Activated T-helper 1 cell treated with anti-CD3 and anti-CD28 coated beads, Interleukin-2, amount 50 U/mL, for 16 hours (primary cell): ENCODE data around the gene PLXNB1.
A peak's percentile ranks its signal among the peaks of the same experiment; 100 is the strongest.
"Not testable (repeated sequence)": the region's sequence is repeated elsewhere in the genome, so short reads cannot be mapped to it uniquely, and the experiment has no call there.

Experiments used
- DNase-seq, 2 donors: peaks; one replicate each; pipeline ENCODE4 v3.0.0-alpha.2; 2020; ENCODE audit warnings: low read depth in 1 of 2, low spot score in 1 of 2

Gene PLXNB1, protein sequence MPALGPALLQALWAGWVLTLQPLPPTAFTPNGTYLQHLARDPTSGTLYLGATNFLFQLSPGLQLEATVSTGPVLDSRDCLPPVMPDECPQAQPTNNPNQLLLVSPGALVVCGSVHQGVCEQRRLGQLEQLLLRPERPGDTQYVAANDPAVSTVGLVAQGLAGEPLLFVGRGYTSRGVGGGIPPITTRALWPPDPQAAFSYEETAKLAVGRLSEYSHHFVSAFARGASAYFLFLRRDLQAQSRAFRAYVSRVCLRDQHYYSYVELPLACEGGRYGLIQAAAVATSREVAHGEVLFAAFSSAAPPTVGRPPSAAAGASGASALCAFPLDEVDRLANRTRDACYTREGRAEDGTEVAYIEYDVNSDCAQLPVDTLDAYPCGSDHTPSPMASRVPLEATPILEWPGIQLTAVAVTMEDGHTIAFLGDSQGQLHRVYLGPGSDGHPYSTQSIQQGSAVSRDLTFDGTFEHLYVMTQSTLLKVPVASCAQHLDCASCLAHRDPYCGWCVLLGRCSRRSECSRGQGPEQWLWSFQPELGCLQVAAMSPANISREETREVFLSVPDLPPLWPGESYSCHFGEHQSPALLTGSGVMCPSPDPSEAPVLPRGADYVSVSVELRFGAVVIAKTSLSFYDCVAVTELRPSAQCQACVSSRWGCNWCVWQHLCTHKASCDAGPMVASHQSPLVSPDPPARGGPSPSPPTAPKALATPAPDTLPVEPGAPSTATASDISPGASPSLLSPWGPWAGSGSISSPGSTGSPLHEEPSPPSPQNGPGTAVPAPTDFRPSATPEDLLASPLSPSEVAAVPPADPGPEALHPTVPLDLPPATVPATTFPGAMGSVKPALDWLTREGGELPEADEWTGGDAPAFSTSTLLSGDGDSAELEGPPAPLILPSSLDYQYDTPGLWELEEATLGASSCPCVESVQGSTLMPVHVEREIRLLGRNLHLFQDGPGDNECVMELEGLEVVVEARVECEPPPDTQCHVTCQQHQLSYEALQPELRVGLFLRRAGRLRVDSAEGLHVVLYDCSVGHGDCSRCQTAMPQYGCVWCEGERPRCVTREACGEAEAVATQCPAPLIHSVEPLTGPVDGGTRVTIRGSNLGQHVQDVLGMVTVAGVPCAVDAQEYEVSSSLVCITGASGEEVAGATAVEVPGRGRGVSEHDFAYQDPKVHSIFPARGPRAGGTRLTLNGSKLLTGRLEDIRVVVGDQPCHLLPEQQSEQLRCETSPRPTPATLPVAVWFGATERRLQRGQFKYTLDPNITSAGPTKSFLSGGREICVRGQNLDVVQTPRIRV (N-terminal part only)

DNA sequence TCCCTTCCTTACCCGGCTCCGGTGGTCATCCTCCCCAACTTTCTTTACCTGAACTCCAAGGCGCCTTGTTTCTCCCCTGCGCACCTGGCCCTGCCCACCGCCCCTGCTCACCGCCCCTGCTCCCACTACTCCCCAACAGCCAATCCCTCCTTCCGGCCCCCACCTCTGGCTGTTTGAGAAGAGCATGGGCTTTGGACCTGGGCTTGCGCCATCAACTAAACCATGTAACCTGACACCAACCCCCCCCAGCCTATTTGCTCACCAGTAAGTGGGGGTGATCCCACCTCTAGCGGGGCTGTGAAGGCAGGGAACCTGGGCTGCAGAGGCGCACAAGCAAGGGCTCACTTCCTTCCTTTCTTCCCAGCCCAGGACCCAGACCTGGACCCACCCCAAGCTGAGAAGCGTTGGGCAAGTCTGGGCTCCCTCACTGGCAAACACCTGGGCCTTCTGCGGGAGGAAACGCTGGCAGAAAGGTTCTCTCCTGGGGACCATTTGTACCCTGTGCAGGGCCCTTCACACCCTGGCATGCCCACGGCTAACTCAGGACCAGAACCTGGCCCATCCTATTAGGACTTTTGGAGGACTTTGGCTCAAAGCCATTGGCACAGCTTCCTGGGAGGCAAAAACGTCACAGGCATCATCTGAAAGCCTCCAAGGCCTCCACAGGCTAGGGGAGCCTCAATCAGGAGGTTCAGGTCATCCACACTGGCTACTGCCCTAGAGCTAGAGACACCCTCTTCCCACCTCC is at the start of gene PLXNB1:
PLXNB1 (minus strand) TSS at position 127 of the 748 bp plus-strand sequence. CDS start 5,475 bp downstream, outside the sequence.
- DNase-seq, result no peak

DNA sequence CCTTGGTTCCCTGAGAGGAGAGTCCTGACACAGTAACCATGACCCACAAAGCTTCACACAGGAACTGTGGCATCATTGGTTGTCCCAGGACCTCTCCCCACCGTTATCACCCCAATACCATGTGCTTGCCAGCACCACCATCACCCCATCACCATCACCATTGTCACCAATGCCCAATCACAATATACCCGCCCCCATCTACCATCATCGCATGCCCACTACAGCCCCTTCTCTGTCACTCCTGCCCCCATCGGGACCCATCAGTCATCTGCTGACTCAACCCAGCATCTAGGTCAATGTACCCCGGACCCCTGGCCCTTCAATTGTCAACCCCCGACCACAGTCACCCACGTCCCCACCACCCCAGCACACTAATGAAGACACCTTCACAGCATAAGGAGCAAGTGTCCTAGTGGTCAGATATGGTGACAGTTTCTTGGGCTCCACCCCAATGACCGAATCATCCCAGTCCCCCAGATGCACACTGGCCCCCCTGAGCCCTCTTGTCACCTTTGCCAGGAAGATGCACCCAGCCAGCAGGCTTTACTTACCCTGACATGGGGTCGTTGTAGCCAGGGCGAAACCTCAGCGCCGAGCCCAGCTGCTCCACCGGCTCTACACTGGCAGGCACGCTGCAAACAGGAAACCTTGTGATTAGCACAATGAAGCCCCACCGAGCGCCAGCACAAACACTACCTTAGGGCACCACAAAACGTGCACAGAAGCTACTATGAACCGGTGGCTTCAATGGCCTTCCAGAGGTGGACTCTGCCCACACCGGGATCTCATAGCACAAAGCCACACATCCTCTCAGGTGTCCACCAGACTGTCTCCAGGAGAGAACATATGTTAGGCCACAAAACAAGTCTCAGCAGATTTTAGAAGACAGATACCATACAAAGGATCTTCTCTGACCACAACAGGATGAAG is 49.0 kb upstream of the PLXNB1 start:
- peak in 1 of 2 donors; percentile 40 for DNase-seq

DNA sequence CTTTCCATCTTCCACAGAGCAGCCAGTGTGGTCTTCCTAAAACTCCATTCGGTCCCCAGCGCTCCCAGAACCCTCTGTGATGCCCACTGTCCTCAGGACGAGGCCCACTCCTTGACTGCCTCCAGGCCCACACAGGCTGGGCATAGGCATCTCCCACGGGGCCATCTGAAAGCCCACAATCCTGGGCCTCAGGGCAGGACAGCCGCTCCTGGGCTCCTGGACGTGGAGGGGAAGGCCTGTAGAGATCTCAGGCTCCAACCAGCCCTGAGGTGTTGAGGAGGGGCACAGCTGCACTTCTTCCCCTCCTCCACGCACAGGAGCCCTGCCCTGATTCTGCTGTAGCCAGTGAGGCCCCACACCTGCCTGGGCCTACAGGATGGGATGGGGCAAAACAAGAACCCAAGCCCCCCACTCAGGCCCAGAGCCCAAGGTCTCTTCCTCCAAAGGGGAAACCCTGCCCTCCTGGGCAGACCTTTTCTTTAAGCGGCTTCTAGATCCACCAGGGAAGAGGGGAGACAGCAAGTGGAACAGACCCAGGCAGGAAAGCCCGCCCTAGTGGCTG is 48.2 kb upstream of the PLXNB1 start:
- no peak for DNase-seq

DNA sequence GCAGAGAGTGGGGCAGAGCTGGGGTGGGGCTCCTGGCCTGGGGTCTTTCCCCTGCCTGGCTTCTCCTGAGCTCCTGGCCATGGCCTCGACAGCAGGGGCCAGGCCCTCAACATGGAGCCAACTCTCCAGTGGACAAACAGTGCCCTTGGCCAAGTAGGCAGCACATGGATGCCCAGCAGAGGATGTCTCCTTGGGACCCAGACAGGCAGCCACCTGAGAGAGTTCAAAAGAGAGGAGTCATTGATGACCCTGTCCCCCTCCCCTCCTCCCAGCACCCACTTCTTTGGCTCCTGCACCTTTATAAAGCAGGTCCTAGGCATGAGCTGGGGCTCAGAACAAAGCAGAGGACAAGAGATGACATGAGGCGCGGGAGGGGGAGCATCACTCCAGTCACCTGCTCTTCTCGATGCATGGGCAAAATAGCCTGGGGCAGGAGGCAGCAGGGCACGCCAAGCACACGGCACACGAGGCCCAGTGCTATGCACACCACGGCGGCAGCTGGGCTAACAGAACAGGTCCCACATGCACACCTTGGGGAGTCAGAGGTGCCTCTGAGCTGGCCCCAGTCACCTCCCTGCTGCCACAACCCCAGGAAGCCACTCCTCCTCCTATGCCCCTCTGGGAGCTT is 46.7 kb upstream of the PLXNB1 start:
- no peak for DNase-seq

DNA sequence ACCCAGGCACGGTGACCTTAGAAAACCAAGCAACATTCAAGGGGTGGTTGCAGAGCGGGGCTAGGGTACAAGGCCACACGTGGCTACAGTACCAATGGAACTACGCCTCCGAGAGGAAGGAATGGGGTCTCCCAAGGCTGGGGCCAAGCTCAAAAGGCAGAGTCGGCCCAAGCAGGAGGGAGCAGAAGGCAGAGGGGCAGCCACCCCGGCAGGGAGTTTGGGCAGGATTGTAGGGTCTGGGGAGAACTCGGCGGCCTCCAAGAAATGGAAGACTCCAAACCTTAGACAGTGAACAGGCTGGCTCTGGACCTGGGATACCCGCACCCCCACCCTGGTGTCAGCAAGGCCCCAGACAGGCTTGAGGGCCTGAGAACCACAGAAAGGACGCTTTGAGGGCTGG is 45.3 kb upstream of the PLXNB1 start:
- DNase-seq, result no peak

DNA sequence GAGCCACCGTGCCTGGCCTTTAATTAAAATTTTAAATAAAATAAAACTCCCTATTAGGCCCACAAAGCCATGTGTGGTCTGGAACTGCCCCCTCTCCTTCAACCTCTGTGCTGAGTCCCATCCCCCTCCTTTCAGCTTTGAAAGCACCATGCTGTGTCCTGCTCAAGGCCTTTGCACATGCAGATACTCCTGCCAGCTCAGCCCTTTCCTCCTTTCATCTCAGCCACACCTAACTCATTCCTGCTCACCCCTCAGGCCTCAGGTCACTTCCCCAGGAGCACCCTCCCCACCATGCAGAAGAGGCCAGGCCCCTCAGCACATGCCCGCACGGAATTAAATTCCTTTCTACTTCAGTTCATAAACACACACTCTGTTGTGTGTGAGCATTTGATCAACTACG is 44.7 kb upstream of the PLXNB1 start:
- no peak for DNase-seq

DNA sequence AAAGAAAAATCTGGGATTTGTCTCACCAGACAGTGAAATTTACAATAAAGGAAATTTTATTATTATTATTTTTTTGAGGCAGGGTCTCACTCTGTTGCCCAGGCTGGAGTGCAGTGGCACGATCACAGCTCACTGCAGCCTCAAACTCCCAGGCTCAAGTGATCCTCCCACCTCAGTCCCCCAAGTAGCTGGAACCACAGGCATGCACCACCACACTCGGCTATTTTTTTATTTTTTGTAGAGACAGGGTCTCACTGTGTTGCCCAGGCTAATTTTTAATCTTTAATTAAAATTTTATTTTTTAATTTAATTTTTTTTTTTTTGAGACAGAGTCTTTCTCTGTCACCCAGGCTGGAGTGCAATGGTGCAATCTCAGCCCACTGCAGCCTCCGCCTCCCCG is 44.1 kb upstream of the PLXNB1 start:
- not testable (repeated sequence) for DNase-seq

DNA sequence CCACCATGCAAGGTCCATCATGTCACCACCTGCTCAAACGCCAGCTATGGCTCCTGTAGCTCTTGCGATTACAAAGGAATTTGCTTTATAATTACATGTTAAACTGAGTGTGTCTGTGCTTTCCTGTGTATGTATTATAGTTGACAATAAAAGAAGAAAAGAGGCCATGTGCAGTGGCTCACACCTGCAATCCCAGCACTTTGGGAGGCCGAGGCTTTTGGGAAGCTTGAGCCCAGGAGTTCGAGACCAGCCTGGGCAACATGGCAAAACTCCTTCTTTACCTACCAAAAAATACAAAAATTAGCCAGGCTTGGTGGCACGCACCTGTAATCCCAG is 43.7 kb upstream of the PLXNB1 start:
- DNase-seq, result no peak

DNA sequence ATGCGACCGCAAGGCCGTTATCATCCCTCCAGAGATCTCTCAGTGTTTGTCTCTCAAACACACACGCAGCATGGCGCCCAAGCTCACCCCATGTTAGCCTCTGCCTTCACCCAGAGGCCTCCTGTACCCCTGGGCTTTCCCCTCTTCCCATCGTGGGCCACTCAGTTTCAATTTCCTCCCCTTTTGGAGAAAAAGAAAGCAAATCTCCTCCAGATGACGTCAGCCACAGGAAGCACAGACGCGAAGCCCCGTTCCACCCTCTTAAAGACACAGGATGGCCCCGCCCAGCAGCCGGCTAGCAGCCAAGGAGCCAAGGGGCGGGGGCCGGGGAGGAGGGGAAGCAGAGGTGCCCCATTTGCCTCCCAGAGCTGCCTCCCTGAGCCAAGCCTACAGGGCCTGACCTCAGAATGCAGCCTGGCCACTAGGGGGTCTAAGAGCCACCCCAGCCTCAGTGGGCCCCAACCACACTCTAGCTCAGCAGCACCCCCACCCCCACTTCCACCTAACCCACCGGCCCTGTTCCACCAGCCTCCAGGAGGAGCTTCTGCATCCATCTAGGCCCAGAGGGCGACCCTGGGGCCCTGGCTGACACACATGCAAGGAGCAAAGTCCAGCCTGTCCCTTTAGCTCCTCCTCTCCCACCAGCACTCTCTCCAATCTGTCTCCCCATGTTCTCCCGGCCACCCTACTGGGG is 43.2 kb upstream of the PLXNB1 start:
- DNase-seq, result peak; percentile 82 to 84

DNA sequence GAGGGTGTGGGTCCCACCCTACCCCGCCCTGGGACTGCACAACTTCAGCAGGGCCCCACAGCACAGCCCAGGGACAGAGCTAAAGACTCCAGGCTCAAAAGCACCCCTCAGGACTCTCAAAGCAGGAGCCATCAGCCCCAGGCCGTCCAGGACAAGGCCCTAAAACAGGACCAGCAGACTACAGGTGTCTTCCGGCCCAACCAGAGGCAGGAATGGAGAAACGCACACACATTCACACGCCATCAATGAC is 42.7 kb upstream of the PLXNB1 start:
- no peak for DNase-seq

DNA sequence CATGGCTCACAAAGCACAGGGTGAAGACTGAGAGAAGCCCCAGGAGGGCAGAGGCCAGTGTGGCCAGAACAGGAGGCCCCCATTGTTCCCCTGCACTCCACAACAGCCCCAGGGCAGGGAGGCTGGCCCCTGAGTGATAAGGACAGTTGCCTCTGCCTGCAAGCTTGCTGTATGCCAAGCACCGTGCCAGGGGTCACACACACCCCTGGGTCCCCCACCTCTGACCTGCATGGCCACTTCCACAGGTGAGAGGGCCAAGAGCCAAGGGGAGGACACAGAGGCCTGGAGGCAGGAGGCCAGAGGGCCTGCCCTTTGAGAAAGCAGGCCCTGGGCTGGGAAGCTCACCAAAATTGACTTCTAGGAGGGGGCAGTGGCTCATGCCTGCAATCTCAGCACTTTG is 40.4 kb upstream of the PLXNB1 start:
- DNase-seq, result no peak

DNA sequence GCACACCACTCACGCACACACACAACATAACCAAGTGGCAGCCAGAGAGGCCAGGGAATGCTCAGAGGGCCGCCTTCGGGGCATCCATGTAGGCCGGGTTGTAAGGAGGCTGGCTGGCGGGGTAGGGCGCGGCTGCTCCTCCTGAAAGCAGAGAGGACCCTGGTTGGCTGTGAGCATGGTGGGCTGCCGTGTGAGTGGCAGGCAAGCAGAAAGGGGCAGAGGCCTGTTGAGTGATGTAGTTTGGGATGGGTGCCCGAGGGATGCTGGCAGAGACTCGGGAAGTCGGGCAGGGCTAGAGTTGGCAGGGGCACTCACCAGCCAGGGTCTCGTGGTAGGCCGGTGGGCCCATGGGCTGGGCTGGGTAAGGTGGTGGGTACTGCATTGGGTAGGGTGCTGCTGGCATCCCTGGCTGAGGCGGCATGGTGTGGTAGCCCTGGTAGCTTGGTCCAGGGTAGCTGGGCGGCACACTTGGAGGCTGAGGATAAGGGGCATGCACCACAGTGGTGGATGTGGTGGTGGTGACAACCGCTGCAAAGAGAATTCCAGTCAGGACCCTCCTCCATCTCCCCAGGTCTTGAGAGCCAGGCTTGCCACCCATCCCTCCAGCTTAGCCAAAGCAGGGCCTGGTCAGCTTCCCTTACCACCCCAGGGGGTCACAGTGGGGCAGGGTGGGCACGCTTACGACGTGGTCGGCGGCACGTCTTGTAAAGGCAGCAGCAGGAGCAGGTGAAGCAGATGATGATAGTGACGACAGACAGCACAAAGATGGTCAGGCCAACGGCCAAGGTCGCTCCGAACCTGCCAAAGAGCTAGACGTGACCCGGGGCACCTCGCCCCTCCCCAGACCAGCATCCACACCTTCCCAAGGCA is 39.4 kb upstream of the PLXNB1 start:
- DNase-seq, result no peak

DNA sequence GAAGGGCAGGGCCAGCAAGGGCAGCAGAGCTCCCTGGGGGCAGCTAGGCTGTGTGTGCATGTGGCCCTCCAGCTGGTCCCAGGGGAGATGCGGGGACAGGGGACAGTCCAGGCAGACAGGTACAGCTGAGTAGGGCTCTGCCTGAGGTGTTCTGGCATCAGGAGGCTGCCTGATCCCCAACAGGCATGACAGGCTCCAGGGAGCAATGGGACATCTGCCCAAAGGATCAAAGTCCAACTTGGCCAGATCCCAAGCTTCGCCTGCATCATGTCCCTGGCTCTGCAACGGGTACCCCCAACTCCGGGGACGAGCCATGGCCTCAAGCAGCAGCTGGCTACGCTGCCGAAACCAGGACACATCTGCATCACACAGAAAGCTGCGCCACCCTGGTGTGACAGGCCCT is 38.4 kb upstream of the PLXNB1 start:
- DNase-seq, result no peak

DNA sequence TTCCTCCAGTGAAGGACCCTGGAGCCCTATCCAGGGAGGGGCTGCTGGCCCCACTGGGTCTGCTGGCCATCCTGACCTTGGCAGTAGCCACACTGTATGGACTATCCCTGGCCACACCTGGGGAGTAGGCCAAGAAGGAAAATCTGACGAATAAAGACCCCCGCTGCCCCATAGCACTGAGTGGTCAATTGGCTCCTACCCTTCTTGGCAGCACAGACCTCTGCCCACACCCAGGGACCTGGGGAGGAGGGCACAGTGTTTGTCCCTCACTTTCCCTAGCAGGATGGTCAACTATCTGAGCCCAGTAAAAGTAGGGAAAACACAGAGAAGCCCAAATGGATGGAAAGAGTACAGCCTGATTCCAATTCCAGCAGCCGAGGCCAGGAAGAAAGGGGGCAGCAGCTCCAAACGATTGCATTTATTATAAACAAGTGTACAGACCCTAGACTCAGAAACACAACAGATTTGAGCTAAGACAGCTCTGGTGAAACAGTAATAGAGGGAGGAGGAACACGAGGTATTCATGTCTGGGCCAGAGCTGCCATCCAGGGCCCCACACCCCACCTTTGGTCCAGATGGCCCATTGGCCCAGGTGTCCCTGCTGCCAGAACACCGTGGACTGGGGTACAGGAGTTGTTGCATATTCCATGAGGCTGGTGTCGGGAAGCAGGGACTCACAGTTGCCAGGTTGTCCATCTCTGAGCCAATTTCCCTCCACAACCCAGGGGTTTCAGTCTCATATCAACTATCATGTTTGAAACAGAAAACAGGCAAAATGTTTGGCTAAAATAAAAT is 37.8 kb upstream of the PLXNB1 start:
- no peak for DNase-seq

DNA sequence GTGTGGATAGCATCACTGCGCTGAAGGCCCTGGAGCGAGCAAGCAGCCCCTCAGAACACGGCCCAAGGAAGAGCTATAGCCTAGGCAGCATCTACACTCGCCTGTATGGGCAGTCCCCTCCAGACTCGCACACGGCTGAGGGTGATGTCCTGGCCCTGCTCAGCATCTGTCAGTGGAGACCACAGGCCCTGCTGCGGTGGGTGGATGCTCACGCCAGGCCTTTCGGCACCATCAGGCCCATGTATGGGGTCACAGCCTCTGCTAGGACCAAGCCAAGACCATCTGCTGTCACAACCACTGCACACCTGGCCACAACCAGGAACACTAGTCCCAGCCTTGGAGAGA is 37.2 kb upstream of the PLXNB1 start:
- no peak for DNase-seq

DNA sequence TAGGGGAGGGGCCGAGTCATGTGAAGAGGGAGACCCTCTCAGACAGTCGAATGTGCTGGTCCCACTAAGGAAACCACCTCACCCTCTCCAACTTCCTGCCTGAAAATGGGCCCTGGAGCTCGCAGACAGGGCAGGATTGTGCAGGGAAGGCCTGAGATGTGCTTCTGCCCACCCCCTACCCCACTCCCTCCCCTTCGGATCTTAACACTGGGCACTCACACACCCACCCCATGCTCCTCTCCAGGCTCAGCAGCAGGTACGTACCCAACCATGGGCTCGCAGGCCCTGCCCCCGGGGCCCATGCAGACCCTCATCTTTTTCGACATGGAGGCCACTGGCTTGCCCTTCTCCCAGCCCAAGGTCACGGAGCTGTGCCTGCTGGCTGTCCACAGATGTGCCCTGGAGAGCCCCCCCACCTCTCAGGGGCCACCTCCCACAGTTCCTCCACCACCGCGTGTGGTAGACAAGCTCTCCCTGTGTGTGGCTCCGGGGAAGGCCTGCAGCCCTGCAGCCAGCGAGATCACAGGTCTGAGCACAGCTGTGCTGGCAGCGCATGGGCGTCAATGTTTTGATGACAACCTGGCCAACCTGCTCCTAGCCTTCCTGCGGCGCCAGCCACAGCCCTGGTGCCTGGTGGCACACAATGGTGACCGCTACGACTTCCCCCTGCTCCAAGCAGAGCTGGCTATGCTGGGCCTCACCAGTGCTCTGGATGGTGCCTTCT is 36.7 kb upstream of the PLXNB1 start:
- no peak for DNase-seq
